ENCODE results near the gene C3orf62. TPM values are rescaled to one million over a fixed set of nuclear protein-coding genes. Genes with fewer than 3 reads are reported as not detected.

Gene C3orf62
- 7.5 TPM for total RNA-seq

GRCh38 chr3:49276475-49277382 is at the start of gene C3orf62:
Gene C3orf62 (minus strand): TSS chr3:49277232. CDS start chr3:49276872, 360 bp downstream.

Other genes starting within 250 kb of the C3orf62 start
- 126 TPM for gene IMPDH2, start 247.8 kb downstream of the C3orf62 start, total RNA-seq
- 102 TPM for gene QRICH1, start 183.2 kb downstream of the C3orf62 start, total RNA-seq
- 268 TPM for gene QARS1, start 172.5 kb downstream of the C3orf62 start, total RNA-seq
- 81.2 TPM for gene USP19, start 156.4 kb downstream of the C3orf62 start, total RNA-seq
- 450 TPM for gene LAMB2, start 144.2 kb downstream of the C3orf62 start, total RNA-seq
- gene CCDC71, start 110.9 kb downstream of the C3orf62 start, total RNA-seq: 29.8 TPM
- 49.9 TPM for gene KLHDC8B, start 105.6 kb downstream of the C3orf62 start, total RNA-seq
- gene USP4, start 62.8 kb upstream of the C3orf62 start, total RNA-seq: 40.5 TPM
- gene GPX1, start 81.1 kb upstream of the C3orf62 start, total RNA-seq: 48.3 TPM
- gene RHOA, start 134.7 kb upstream of the C3orf62 start, total RNA-seq: 345 TPM
- 20.6 TPM for gene TCTA, start 135.2 kb upstream of the C3orf62 start, total RNA-seq
- 13.3 TPM for gene AMT, start 145.2 kb upstream of the C3orf62 start, total RNA-seq
- gene NICN1, start 152.1 kb upstream of the C3orf62 start, total RNA-seq: 17.6 TPM
- gene DAG1, start 193.0 kb upstream of the C3orf62 start, total RNA-seq: 70.1 TPM

Measured in camera-type eye (tissue), 1 donor.